ENCODE measurements around the gene TGFB1I1.
"Not testable (repeated sequence)": the region's sequence is repeated elsewhere in the genome, so short reads cannot be mapped to it uniquely, and the experiment has no call there.

The TGFB1I1 gene

DNA sequence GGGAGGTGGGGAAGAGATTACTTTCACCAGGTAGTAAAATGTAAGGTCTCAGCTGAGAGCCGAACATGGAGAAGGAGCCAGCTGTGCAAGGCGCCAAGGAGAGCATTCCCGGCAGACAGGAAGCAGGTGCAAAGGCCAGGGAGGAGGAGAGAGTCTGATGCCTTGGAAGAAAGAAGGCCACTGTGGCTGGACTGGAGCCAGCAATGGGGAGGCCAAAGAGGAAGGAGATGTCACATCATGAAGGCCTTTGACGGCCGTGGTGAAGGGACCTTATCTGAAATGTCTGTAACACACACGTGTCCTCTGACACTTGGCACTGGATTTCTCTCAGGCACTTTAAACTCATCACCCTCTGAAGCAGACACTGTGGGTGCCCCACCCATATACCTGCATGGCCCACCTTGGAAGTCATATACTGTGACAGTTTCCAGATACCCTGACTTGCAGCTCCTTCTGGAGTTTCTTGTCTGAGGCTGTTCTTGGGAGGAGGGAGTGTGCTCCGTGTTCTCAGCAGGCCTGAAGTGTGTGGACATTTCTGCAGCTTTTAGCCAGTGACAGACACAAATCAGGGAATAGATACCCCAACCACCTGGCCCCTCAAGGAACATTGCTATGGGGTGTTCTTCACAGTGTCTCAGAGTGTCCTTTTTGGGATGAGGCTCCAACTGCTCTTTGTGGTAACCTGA is 9.0 kb downstream of the TGFB1I1 start:
- 81 to 95% methylated on average over 5 to 7 of the region's 7 CpGs for WGBS, 2 experiments (ENCODE audit: insufficient coverage in 2 of 2)
- Histone ChIP-seq H3K36me3 (ENCODE audit: control insufficient read depth, insufficient read depth, low read length) (peaks cover 26% of the 10 kb centered on the region), H3K4me3 (ENCODE audit: extremely low read depth, insufficient read depth, low read length, poor library complexity, severe bottlenecking) (no peak overlapping the region), H3K4me1 (ENCODE audit: control insufficient read depth, insufficient read depth, low read length, poor library complexity, severe bottlenecking) (peaks cover 3% of the 10 kb centered on the region), H3K9me3 (ENCODE audit: control insufficient read depth, low read length) (no peaks in the 10 kb centered on the region), H3K27ac (ENCODE audit: low read depth, low read length, severe bottlenecking) (no peak overlapping the region)

GRCh38 chr16:31483081-31483480 is 11.1 kb downstream of the TGFB1I1 start, which contains the start of gene SLC5A2:
Gene SLC5A2 (plus strand): TSS chr16:31483123. CDS start chr16:31483137, 14 bp downstream.
- no peak within 1 kb of the TSS for H3K27ac ChIP-seq (ENCODE audit: low read depth, low read length, severe bottlenecking)
- H3K4me3 ChIP-seq (ENCODE audit: extremely low read depth, insufficient read depth, low read length, poor library complexity, severe bottlenecking) = no peak within 1 kb of the TSS
- H3K4me1 ChIP-seq (ENCODE audit: control insufficient read depth, insufficient read depth, low read length, poor library complexity, severe bottlenecking) = peaks cover 5% of the 10 kb centered on the region
- H3K36me3 ChIP-seq (ENCODE audit: control insufficient read depth, insufficient read depth, low read length) = peaks cover 7% of the 10 kb centered on the region
- WGBS, 2 experiments (ENCODE audit: insufficient coverage in 2 of 2) = 94 to 97% methylated on average over 3 of the region's 4 CpGs
- H3K9me3 ChIP-seq (ENCODE audit: control insufficient read depth, low read length) = no peaks in the 10 kb centered on the region

DNA sequence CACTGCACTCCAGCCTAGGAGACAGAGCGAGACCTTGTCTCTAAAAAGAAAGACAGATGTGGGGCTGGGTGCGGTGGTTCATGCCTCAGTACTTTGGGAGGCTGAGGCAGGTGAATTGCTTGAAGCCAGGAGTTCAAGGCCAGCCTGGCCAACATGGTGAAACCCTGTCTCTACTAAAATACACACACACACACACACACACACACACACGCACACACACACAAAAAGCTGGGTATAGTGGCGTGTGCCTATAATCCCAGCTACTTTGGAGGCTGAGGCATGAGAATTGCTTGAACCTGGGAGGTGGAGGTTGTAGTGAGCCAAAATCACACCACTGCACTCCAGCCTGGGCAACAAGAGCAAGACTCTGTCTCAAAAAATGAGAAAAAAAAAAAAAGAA is 12.1 kb downstream of the TGFB1I1 start:
- H3K36me3 ChIP-seq (ENCODE audit: control insufficient read depth, insufficient read depth, low read length); H3K4me1 ChIP-seq (ENCODE audit: control insufficient read depth, insufficient read depth, low read length, poor library complexity, severe bottlenecking); H3K27ac ChIP-seq (ENCODE audit: low read depth, low read length, severe bottlenecking); H3K4me3 ChIP-seq (ENCODE audit: extremely low read depth, insufficient read depth, low read length, poor library complexity, severe bottlenecking); H3K9me3 ChIP-seq (ENCODE audit: control insufficient read depth, low read length): not testable (repeated sequence)
- WGBS, 2 experiments (ENCODE audit: insufficient coverage in 2 of 2) = 70 to 89% methylated on average over 2 to 3 of the region's 4 CpGs

GRCh38 chr16:31484491-31485171 is 12.7 kb downstream of the TGFB1I1 start:
- Histone ChIP-seq H3K4me3 (ENCODE audit: extremely low read depth, insufficient read depth, low read length, poor library complexity, severe bottlenecking) (no peak overlapping the region), H3K9me3 (ENCODE audit: control insufficient read depth, low read length) (no peaks in the 10 kb centered on the region), H3K4me1 (ENCODE audit: control insufficient read depth, insufficient read depth, low read length, poor library complexity, severe bottlenecking) (peaks cover 8% of the 10 kb centered on the region), H3K27ac (ENCODE audit: low read depth, low read length, severe bottlenecking) (no peak overlapping the region), H3K36me3 (ENCODE audit: control insufficient read depth, insufficient read depth, low read length) (no peaks in the 10 kb centered on the region)
- 36 to 46% methylated on average over 9 to 11 of the region's 14 CpGs for WGBS, 2 experiments (ENCODE audit: insufficient coverage in 2 of 2)

DNA sequence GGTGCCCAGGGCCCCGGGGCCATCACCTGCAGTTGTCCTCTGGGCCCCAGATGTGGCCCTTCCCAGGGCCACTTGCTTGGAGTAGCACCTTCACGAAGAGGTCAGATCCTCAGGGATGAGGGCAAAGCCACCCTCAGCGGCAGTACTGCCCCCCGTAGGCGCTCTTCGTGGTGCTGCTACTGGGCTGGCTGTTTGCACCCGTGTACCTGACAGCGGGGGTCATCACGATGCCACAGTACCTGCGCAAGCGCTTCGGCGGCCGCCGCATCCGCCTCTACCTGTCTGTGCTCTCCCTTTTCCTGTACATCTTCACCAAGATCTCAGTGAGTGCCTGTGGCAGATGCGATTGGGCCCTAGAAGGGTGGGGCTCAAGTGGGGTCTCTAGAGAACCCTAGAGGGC is 13.6 kb downstream of the TGFB1I1 start:
- H3K27ac ChIP-seq (ENCODE audit: low read depth, low read length, severe bottlenecking) = no peak overlapping the region
- H3K9me3 ChIP-seq (ENCODE audit: control insufficient read depth, low read length) = no peaks in the 10 kb centered on the region
- peaks cover 5% of the 10 kb centered on the region for H3K36me3 ChIP-seq (ENCODE audit: control insufficient read depth, insufficient read depth, low read length)
- H3K4me3 ChIP-seq (ENCODE audit: extremely low read depth, insufficient read depth, low read length, poor library complexity, severe bottlenecking) = no peak overlapping the region
- H3K4me1 ChIP-seq (ENCODE audit: control insufficient read depth, insufficient read depth, low read length, poor library complexity, severe bottlenecking) = peaks cover 8% of the 10 kb centered on the region
- 90 to 94% methylated on average over 2 to 10 of the region's 17 CpGs for WGBS, 2 experiments (ENCODE audit: insufficient coverage in 2 of 2)

DNA sequence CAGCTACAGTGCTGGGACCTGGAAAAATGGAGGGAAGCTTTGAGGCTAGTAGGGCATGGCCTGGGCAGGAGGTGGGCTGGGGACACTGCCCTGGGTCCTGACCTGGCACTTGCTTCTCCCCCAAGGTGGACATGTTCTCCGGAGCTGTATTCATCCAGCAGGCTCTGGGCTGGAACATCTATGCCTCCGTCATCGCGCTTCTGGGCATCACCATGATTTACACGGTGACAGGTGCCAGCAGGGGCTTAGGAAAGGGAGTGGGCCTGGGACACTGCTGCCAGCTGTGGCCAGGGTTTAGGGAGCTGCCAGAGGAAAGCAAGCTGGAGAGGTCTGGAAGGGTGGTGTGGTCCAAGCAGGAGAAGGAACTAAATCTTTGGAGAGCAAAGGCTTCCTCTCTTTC is 14.1 kb downstream of the TGFB1I1 start:
- 94 to 95% methylated on average over 5 of the region's 5 CpGs for WGBS, 2 experiments (ENCODE audit: insufficient coverage in 2 of 2)
- no peaks in the 10 kb centered on the region for H3K9me3 ChIP-seq (ENCODE audit: control insufficient read depth, low read length)
- H3K4me3 ChIP-seq (ENCODE audit: extremely low read depth, insufficient read depth, low read length, poor library complexity, severe bottlenecking) = no peak overlapping the region
- H3K4me1 ChIP-seq (ENCODE audit: control insufficient read depth, insufficient read depth, low read length, poor library complexity, severe bottlenecking) = peaks cover 8% of the 10 kb centered on the region
- no peak overlapping the region for H3K27ac ChIP-seq (ENCODE audit: low read depth, low read length, severe bottlenecking)
- H3K36me3 ChIP-seq (ENCODE audit: control insufficient read depth, insufficient read depth, low read length) = peaks cover 8% of the 10 kb centered on the region

DNA sequence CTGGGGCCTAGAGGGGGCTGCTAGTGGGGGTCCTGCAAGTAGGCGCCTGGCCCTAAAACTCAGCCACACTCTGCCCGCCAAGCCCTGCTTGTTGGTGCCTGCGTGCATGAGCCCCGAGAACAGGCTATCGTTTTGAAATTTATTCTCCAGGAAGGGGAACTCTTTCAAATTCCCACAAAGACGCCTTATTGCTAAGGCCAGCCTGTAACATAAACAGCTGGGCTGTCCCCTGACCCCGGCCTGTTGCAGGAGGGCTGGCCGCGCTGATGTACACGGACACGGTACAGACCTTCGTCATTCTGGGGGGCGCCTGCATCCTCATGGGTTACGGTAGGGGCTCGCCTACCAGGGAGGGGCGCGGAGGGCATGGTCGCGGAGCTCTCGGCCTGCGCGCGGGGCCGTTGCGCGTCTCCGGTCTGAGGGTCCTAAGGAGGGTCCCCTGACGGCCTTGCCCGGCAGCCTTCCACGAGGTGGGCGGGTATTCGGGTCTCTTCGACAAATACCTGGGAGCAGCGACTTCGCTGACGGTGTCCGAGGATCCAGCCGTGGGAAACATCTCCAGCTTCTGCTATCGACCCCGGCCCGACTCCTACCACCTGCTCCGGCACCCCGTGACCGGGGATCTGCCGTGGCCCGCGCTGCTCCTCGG is 15.2 kb downstream of the TGFB1I1 start:
- Histone ChIP-seq H3K36me3 (ENCODE audit: control insufficient read depth, insufficient read depth, low read length) (peaks cover 8% of the 10 kb centered on the region), H3K4me1 (ENCODE audit: control insufficient read depth, insufficient read depth, low read length, poor library complexity, severe bottlenecking) (peaks cover 8% of the 10 kb centered on the region), H3K4me3 (ENCODE audit: extremely low read depth, insufficient read depth, low read length, poor library complexity, severe bottlenecking) (peak overlapping the region; percentile 40), H3K9me3 (ENCODE audit: control insufficient read depth, low read length) (no peaks in the 10 kb centered on the region), H3K27ac (ENCODE audit: low read depth, low read length, severe bottlenecking) (no peak overlapping the region)
- 11 to 17% methylated on average over 28 to 48 of the region's 48 CpGs for WGBS, 2 experiments (ENCODE audit: insufficient coverage in 2 of 2)

- WGBS, 2 experiments (ENCODE audit: insufficient coverage in 2 of 2) = 2% methylated on average over 40 to 57 of the region's 60 CpGs
- no peaks in the 10 kb centered on the region for H3K9me3 ChIP-seq (ENCODE audit: control insufficient read depth, low read length)
- peaks cover 8% of the 10 kb centered on the region for H3K4me1 ChIP-seq (ENCODE audit: control insufficient read depth, insufficient read depth, low read length, poor library complexity, severe bottlenecking)
Measured at GRCh38 chr16:31487720-31488467, 15.9 kb downstream of the TGFB1I1 start.

GRCh38 chr16:31488468-31489297 is 16.7 kb downstream of the TGFB1I1 start:
- Histone ChIP-seq H3K9me3 (ENCODE audit: control insufficient read depth, low read length) (no peaks in the 10 kb centered on the region), H3K36me3 (ENCODE audit: control insufficient read depth, insufficient read depth, low read length) (peaks cover 22% of the 10 kb centered on the region), H3K27ac (ENCODE audit: low read depth, low read length, severe bottlenecking) (no peak overlapping the region), H3K4me1 (ENCODE audit: control insufficient read depth, insufficient read depth, low read length, poor library complexity, severe bottlenecking) (peaks cover 8% of the 10 kb centered on the region), H3K4me3 (ENCODE audit: extremely low read depth, insufficient read depth, low read length, poor library complexity, severe bottlenecking) (peak overlapping the region; percentile 40)
- 63% methylated on average over 60 to 76 of the region's 77 CpGs for WGBS, 2 experiments (ENCODE audit: insufficient coverage in 2 of 2)

More at GRCh38 chr16:31487720-31488467, 15.9 kb downstream of the TGFB1I1 start:
- Histone ChIP-seq H3K27ac (ENCODE audit: low read depth, low read length, severe bottlenecking) (no peak overlapping the region), H3K36me3 (ENCODE audit: control insufficient read depth, insufficient read depth, low read length) (peaks cover 15% of the 10 kb centered on the region), H3K4me3 (ENCODE audit: extremely low read depth, insufficient read depth, low read length, poor library complexity, severe bottlenecking) (peak overlapping the region; percentile 40)

DNA sequence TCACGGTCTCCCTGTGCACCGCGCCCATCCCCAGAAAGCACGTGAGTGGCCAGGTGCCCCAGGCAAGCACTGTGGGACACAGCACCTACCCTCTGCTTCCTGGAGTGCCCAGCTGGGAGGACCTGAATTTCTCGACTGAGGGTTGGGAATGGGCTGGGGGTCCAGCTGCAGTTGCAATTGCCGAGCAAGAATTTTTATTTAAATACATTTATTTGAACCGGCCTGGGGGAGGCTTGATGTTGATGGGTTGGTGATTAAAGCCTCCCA is 17.3 kb downstream of the TGFB1I1 start:
- WGBS, 2 experiments (ENCODE audit: insufficient coverage in 2 of 2) = 95% methylated on average over 4 of the region's 7 CpGs
- Histone ChIP-seq H3K4me3 (ENCODE audit: extremely low read depth, insufficient read depth, low read length, poor library complexity, severe bottlenecking) (no peak overlapping the region), H3K9me3 (ENCODE audit: control insufficient read depth, low read length) (no peaks in the 10 kb centered on the region), H3K4me1 (ENCODE audit: control insufficient read depth, insufficient read depth, low read length, poor library complexity, severe bottlenecking) (peaks cover 8% of the 10 kb centered on the region), H3K36me3 (ENCODE audit: control insufficient read depth, insufficient read depth, low read length) (peaks cover 26% of the 10 kb centered on the region), H3K27ac (ENCODE audit: low read depth, low read length, severe bottlenecking) (no peak overlapping the region)

All from mesodermal cell (in vitro differentiated cells).